Mammary microvascular endothelial cell (primary cell): ENCODE measurements around the gene IFITM1. TPM values are rescaled to one million over a fixed set of nuclear protein-coding genes. Genes with fewer than 3 reads are reported as not detected.

Source experiments
- total RNA-seq: library from RNA; depleted of rRNA; stranded (reverse); fragments of >200 nt; gene quantifications from 2 replicates; pipeline ENCODE4 v1.2.3, GENCODE V29; 2015

Gene IFITM1
- 47.6 and 56.4 TPM in 2 replicates for total RNA-seq

DNA sequence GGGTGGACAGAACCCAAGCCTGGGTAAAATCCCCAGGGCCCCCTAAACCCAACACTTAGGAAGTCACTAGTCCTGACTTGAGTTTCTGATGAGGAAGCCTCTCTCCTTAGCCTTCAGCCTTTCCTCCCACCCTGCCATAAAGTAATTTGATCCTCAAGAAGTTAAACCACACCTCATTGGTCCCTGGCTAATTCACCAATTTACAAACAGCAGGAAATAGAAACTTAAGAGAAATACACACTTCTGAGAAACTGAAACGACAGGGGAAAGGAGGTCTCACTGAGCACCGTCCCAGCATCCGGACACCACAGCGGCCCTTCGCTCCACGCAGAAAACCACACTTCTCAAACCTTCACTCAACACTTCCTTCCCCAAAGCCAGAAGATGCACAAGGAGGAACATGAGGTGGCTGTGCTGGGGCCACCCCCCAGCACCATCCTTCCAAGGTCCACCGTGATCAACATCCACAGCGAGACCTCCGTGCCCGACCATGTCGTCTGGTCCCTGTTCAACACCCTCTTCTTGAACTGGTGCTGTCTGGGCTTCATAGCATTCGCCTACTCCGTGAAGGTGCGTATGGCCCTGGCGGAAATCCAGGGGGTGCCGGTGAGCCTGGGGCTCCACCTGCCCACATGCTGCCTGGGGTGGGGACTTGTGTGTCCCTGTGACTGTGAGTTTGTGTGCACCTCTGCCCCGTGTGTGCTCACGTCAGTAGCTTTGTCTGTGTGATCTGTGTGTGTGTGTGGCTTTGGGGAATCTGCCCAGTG is at the start of gene IFITM1:
TSS of gene IFITM1 (plus strand) at position 254 of the 767 bp plus-strand sequence. CDS start at position 385, 131 bp downstream.

GRCh38 chr11:278001-278951 is 35.6 kb upstream of the IFITM1 start, which contains the start of gene NLRP6:
TSS of gene NLRP6 (plus strand) at chr11:278407. CDS start at chr11:278570, 163 bp downstream.

DNA sequence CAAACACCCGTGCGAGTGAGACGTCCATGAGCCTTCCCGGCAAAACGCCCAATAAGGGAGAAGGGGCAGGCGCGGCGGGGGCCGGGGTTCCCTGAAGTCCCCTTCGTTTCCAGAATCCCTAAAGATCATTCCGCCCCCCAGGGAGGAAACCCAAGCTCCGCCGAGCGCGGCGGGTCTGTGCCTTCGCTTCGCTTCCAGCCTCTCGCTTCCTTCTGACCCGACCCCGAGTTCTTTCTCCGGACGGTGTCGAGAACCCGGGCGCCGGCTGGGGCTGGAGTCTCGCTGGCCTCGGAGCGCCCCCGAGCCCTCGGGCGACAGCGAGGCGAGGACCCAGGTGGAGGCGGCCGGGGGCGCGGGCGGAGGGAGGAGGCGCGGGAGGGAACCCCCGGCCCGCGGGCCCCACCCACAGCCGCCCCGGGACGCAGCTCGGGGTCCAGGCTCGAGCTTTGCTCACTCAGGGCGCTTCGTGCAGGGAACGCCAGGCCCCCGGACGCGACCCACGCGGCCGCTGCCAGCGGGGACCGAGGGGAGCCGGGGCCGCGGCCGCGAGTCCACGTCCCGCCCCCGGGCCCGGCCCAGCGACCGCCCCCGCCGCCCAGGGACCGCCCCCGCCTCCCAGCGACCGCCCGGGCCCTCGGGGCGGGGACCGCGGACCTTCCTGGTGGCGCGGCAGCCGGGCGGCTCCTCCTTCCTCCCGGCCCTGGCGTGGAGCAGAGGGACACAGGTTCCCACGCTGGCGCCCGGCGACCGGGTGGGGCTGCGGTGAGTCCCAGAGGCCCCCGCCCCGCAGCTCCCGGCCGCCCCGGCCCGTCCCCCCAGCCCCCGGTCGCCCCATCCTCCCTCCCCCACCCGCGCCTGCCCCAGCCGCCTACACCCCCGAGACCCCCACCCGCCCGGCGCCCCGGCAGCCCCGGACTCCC is 25.1 kb upstream of the IFITM1 start, which contains the start of gene PGGHG:
TSS of gene PGGHG (plus strand) at position 649 of the 920 bp plus-strand sequence. CDS start 691 bp downstream, outside the sequence.

DNA sequence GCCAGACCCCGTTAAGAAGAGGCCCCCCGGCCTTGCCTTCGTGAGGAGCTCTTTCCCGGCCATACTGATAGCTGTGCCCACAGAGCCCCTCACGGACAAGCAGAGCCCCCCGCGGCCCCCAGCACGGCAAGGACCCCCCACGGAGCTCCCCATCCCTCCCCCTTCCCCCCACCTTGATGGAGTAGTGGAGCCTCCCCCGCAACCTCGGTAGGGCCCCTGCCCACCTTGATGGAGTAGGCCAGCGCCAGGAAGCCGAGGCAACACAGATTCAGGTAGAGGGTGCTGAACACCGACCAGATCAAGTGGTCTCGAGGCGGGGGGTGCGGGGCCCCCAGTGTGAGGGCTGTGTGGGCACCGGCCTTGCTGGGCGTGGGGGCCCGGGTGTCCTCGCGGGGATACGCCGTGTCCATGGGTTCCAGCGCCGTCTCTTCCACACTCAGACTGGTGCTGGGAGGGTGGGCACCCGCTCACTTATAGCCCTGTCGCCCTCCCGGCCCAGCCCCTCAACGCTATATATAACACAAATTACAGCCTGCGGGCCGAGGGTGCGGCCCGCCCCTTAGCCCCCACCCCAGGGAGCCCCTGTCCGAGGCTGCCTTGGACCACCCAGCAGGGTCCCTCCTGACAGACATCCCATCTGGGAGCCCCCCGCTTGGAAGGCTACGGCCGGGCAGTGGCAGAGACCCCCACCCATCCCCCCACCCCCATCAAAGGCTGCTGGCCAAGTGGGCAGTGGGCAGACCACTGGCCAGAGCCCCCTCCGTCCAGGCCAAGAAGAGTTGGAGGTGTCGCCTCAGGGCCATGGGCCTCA is 14.6 kb upstream of the IFITM1 start, which contains the start of gene IFITM5:
TSS of gene IFITM5 (minus strand) at position 446 of the 811 bp plus-strand sequence. CDS start at position 410, 36 bp downstream.

DNA sequence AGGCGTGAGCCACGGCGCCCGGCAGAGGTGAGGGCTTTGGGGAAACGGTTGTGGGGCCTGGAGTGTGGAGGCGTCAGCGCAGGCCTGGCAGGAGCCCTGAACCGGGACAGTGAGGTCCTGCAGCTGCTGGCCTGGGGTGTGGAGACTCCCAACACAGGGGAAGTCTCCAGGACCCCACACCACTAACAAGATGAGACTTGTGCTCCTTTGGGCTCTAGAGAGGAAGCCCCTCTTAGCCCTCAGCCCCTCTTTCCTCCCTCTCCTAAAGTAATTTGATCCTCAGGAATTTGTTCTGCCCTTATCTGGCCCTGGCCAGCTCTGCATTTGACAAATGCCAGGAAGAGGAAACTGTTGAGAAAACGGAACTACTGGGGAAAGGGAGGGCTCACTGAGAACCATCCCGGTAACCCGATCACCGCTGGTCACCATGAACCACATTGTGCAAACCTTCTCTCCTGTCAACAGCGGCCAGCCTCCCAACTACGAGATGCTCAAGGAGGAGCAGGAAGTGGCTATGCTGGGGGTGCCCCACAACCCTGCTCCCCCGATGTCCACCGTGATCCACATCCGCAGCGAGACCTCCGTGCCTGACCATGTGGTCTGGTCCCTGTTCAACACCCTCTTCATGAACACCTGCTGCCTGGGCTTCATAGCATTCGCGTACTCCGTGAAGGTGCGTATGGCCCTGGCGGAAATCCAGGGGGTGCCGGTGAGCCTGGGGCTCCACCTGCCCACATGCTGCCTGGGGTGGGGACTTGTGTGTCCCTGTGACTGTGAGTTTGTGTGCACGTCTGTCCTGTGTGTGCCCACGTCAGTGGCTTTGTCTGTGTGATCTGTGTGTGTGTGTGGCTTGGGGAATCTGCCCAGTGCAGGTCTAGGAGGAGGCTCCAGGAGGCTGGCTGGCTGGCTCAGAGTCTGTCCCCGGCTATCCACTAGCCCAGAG is 5.8 kb upstream of the IFITM1 start, which contains the start of gene IFITM2:
TSS of gene IFITM2 (plus strand) at position 51 of the 943 bp plus-strand sequence. CDS start at position 428, 377 bp downstream.

Other genes starting within 250 kb of the IFITM1 start
- gene SCGB1C1, start 121.0 kb upstream of the IFITM1 start, total RNA-seq: not detected in 2 replicates
- 15.4 and 17.0 TPM in 2 replicates for gene BET1L, start 106.6 kb upstream of the IFITM1 start, total RNA-seq
- gene RIC8A, start 106.3 kb upstream of the IFITM1 start, total RNA-seq: 109 and 164 TPM in 2 replicates
- gene SIRT3, start 77.7 kb upstream of the IFITM1 start, total RNA-seq: 6.3 and 8.7 TPM in 2 replicates
- gene PSMD13, start 77.1 kb upstream of the IFITM1 start, total RNA-seq: 204 and 227 TPM in 2 replicates
- gene NLRP6, start 35.6 kb upstream of the IFITM1 start, total RNA-seq: not detected in 2 replicates
- gene PGGHG, start 24.9 kb upstream of the IFITM1 start, total RNA-seq: 7.1 and 8.0 TPM in 2 replicates
- not detected in 2 replicates for gene IFITM5, start 14.5 kb upstream of the IFITM1 start, total RNA-seq
- gene IFITM2, start 6.2 kb upstream of the IFITM1 start, total RNA-seq: 230 and 259 TPM in 2 replicates
- 288 and 289 TPM in 2 replicates for gene IFITM3, start 6.8 kb downstream of the IFITM1 start, total RNA-seq
- gene B4GALNT4, start 55.5 kb downstream of the IFITM1 start, total RNA-seq: 0.05 TPM in 1 of 2 replicates, not detected in the other
- gene PKP3, start 80.2 kb downstream of the IFITM1 start, total RNA-seq: 1.6 and 2.6 TPM in 2 replicates
- 48.3 and 58.3 TPM in 2 replicates for gene SIGIRR, start 101.0 kb downstream of the IFITM1 start, total RNA-seq
- 0.20 and 0.89 TPM in 2 replicates for gene ANO9, start 128.0 kb downstream of the IFITM1 start, total RNA-seq
- 33.6 and 52.3 TPM in 2 replicates for gene PTDSS2, start 136.2 kb downstream of the IFITM1 start, total RNA-seq
- 308 and 315 TPM in 2 replicates for gene RNH1, start 193.2 kb downstream of the IFITM1 start, total RNA-seq
- 102 and 109 TPM in 2 replicates for gene HRAS, start 221.5 kb downstream of the IFITM1 start, total RNA-seq
- gene LRRC56, start 223.5 kb downstream of the IFITM1 start, total RNA-seq: 0.05 and 0.73 TPM in 2 replicates
- gene LMNTD2, start 246.7 kb downstream of the IFITM1 start, total RNA-seq: 0.05 and 0.20 TPM in 2 replicates
- gene RASSF7, start 246.9 kb downstream of the IFITM1 start, total RNA-seq: 10.8 and 12.0 TPM in 2 replicates